MCF 10A (cell line): ENCODE measurements around the gene APCDD1L. TPM values are rescaled to one million over a fixed set of nuclear protein-coding genes. Genes with fewer than 3 reads are reported as not detected.

Experiments
- BruUV-seq: library from RNA; stranded (reverse); fragments of 400-500 nt; replicated peaks from 2 replicates; lab custom pipeline; 2021; lab: Mats Ljungman, UMichigan
- CTCF ChIA-PET: fragments of 300-600 bp; sonication (Branson Sonifier 250); formaldehyde crosslinking; extraction: SDS; loops from one replicate; lab custom pipeline; 2021; ENCODE audit warnings: antibody characterized with exemption, inconsistent platforms; lab: Yijun Ruan, JAX
- POLR2A ChIA-PET: fragments of 300-600, 350-650 bp; sonication (Branson Sonifier 250); formaldehyde crosslinking; extraction: SDS; loops from one replicate; lab custom pipeline; 2020; ENCODE audit warnings: antibody characterized with exemption, inconsistent platforms; lab: Yijun Ruan, JAX
- DNase-seq: peaks from one replicate; pipeline ENCODE4 v3.0.0-alpha.2; 2018; ENCODE audit not compliant: unreplicated experiment
- H3K27ac Mint-ChIP-seq: one replicate; pipeline ENCODE4 v1.8.0; 2022; ENCODE audit warnings: mild to moderate bottlenecking, low read depth, mixed read lengths; ENCODE audit not compliant: unreplicated experiment
- H3K27me3 Mint-ChIP-seq: one replicate; pipeline ENCODE4 v1.8.0; 2022; ENCODE audit warnings: mixed read lengths; ENCODE audit not compliant: insufficient read depth, unreplicated experiment
- H3K36me3 Mint-ChIP-seq: one replicate; pipeline ENCODE4 v1.8.0; 2022; ENCODE audit warnings: mild to moderate bottlenecking, moderate library complexity, mixed read lengths; ENCODE audit not compliant: insufficient read depth, unreplicated experiment
- H3K4me1 Mint-ChIP-seq: one replicate; pipeline ENCODE4 v1.8.0; 2022; ENCODE audit warnings: mixed read lengths; ENCODE audit not compliant: insufficient read depth, unreplicated experiment
- H3K4me3 Mint-ChIP-seq: one replicate; pipeline ENCODE4 v1.8.0; 2022; ENCODE audit warnings: mild to moderate bottlenecking, moderate library complexity, mixed read lengths; ENCODE audit not compliant: unreplicated experiment
- H3K9me3 Mint-ChIP-seq: one replicate; pipeline ENCODE4 v1.8.0; 2022; ENCODE audit warnings: mixed read lengths; ENCODE audit not compliant: unreplicated experiment
- intact Hi-C: fragments of 100-400 bp; cut with micrococcal nuclease; formaldehyde crosslinking; loops from 2 replicates; pipeline ENCODE4 v1.14.1; 2022
- total RNA-seq: library from RNA; stranded (reverse); gene quantifications from 2 replicates; pipeline ENCODE4 v1.2.3, GENCODE V29; 2022
- TF ChIP-seq, protein P1 (sequence below): fragments of 200-600 bp; IDR thresholded peaks from one replicate; pipeline ENCODE4 v1.8.0; 2022; ENCODE audit warnings: antibody characterized with exemption, mild to moderate bottlenecking; ENCODE audit not compliant: unreplicated experiment

APCDD1L gene
- total RNA-seq, 1 experiment from 2014 or later = 0.86 TPM

GRCh38 chr20:58523971-58524315 is 8.7 kb upstream of the APCDD1L start:
- no peak overlapping the region for H3K4me3 Mint-ChIP-seq
- H3K27ac Mint-ChIP-seq = no peak overlapping the region
- TF ChIP-seq, protein P1, sequence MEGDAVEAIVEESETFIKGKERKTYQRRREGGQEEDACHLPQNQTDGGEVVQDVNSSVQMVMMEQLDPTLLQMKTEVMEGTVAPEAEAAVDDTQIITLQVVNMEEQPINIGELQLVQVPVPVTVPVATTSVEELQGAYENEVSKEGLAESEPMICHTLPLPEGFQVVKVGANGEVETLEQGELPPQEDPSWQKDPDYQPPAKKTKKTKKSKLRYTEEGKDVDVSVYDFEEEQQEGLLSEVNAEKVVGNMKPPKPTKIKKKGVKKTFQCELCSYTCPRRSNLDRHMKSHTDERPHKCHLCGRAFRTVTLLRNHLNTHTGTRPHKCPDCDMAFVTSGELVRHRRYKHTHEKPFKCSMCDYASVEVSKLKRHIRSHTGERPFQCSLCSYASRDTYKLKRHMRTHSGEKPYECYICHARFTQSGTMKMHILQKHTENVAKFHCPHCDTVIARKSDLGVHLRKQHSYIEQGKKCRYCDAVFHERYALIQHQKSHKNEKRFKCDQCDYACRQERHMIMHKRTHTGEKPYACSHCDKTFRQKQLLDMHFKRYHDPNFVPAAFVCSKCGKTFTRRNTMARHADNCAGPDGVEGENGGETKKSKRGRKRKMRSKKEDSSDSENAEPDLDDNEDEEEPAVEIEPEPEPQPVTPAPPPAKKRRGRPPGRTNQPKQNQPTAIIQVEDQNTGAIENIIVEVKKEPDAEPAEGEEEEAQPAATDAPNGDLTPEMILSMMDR = no peak
- intact Hi-C loops = no loop called here
- POLR2A ChIA-PET = no interaction called here
- CTCF ChIA-PET = interaction anchor here (0.6 to 1.2 kb wide), 2 partner anchors 12 to 85 kb away, joined by 3 to 4 read pairs; no protein-coding TSS in a partner anchor
- peaks cover 7% of the 10 kb centered on the region for H3K9me3 Mint-ChIP-seq
- peaks cover 6% of the 10 kb centered on the region for H3K36me3 Mint-ChIP-seq
- DNase-seq = no peak
- H3K4me1 Mint-ChIP-seq = no peaks in the 10 kb centered on the region
- no TSS peak for BruUV-seq
- H3K27me3 Mint-ChIP-seq = no peaks in the 10 kb centered on the region

GRCh38 chr20:58523072-58523970 is 8.1 kb upstream of the APCDD1L start:
- no peaks in the 10 kb centered on the region for H3K4me1 Mint-ChIP-seq
- H3K4me3 Mint-ChIP-seq = no peak overlapping the region
- DNase-seq = no peak
- TF ChIP-seq, protein P1 = no peak
- ChIA-PET POLR2A (no interaction called here), CTCF (interaction anchor here (0.5 to 1.2 kb wide), 3 partner anchors 8 to 85 kb away, joined by 3 to 4 read pairs (median 3); no protein-coding TSS in a partner anchor)
- H3K27ac Mint-ChIP-seq = no peak overlapping the region
- H3K36me3 Mint-ChIP-seq = peaks cover 6% of the 10 kb centered on the region
- intact Hi-C loops = no loop called here
- H3K27me3 Mint-ChIP-seq = peaks cover 4% of the 10 kb centered on the region
- no TSS peak for BruUV-seq
- H3K9me3 Mint-ChIP-seq = peaks cover 7% of the 10 kb centered on the region

GRCh38 chr20:58522666-58523065 is 7.5 kb upstream of the APCDD1L start:
- CTCF ChIA-PET = interaction anchor here (0.5 to 0.7 kb wide), 2 partner anchors 9 to 131 kb away, joined by 3 read pairs; no protein-coding TSS in a partner anchor
- H3K27ac Mint-ChIP-seq = no peak overlapping the region
- BruUV-seq = no TSS peak
- DNase-seq = no peak
- peaks cover 6% of the 10 kb centered on the region for H3K36me3 Mint-ChIP-seq
- TF ChIP-seq, protein P1 = no peak
- peaks cover 11% of the 10 kb centered on the region for H3K27me3 Mint-ChIP-seq
- intact Hi-C loops = no loop called here
- H3K4me3 Mint-ChIP-seq = no peak overlapping the region
- H3K9me3 Mint-ChIP-seq = peaks cover 7% of the 10 kb centered on the region
- POLR2A ChIA-PET = no interaction called here
- H3K4me1 Mint-ChIP-seq = no peaks in the 10 kb centered on the region

- Mint-ChIP-seq H3K9me3 (peaks cover 2% of the 10 kb centered on the region), H3K36me3 (peaks cover 2% of the 10 kb centered on the region), H3K27ac (no peak overlapping the region), H3K4me1 (no peaks in the 10 kb centered on the region), H3K4me3 (no peak overlapping the region), H3K27me3 (peaks cover 20% of the 10 kb centered on the region)
- POLR2A ChIA-PET = no interaction called here
- intact Hi-C loops = no loop called here
- TF ChIP-seq, protein P1 = no peak
- no TSS peak for BruUV-seq
- CTCF ChIA-PET = no interaction called here
- DNase-seq = no peak
Observed at GRCh38 chr20:58521763-58522162, 6.6 kb upstream of the APCDD1L start.
